ENCODE results near the gene USP46.

USP46 gene

DNA sequence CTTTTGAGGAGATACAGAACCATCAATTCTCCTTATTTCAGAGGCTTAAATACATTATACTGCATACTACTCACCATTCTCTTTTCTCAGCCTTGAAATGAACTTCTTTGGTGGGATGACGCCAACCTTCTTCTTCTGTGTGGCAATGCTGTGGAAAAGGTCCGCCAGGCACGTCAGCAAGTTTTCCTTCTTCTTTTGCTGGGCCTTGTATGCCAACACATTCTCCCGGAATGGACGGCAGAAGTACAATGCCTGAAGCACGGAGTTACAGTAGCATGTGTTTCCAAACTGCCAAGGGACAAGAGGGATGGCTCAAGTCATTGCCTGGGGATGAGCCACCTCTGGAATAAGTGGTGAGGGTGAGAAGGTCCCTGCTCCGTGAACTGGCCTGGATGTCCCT lies 31.2 kb downstream of the USP46 start:
- Histone ChIP-seq H2BK15ac (replicated peaks; ENCODE audit: low read depth) (no peak overlapping the region), H2BK120ac (ENCODE audit: low read depth, low read length) (no peak overlapping the region), H3K23ac (ENCODE audit: low read length) (no peak overlapping the region), H3K4me1 (ENCODE audit: control insufficient read depth, low read depth, low read length) (no peaks in the 10 kb centered on the region), H3K4me2 (ENCODE audit: low read length) (no peak overlapping the region), H3K18ac (ENCODE audit: low read length) (no peak overlapping the region), H3K4ac (ENCODE audit: low read depth, low read length) (no peak overlapping the region), H3K79me2 (ENCODE audit: control insufficient read depth, insufficient read depth, low read length) (peaks cover 10% of the 10 kb centered on the region), H3K79me1 (ENCODE audit: low read length) (peaks cover 12% of the 10 kb centered on the region), H2AK5ac (ENCODE audit: low read length) (no peak overlapping the region), H4K8ac (ENCODE audit: low read depth, low read length) (no peak overlapping the region), H2BK5ac (ENCODE audit: low read length) (no peak overlapping the region), H3K27me3 (ENCODE audit: insufficient read depth, low read length, poor library complexity) (no peaks in the 10 kb centered on the region), H3K27ac (ENCODE audit: low read depth, low read length) (no peak overlapping the region), H3K9ac (ENCODE audit: low read length) (no peak overlapping the region), H3K36me3 (ENCODE audit: control insufficient read depth, insufficient read depth, low read length) (peaks cover 3% of the 10 kb centered on the region), H3K56ac (ENCODE audit: low read length) (no peak overlapping the region), H4K5ac (ENCODE audit: low read length) (no peak overlapping the region), H3K4me3 (ENCODE audit: low read length) (no peak overlapping the region)
- no peak for DNase-seq
- WGBS (ENCODE audit: extremely low coverage, insufficient coverage, low lambda C conversion rate) = no CpG with 5 or more reads among the region's 7 CpGs

GRCh38 chr4:52625216-52625615 lies 33.9 kb downstream of the USP46 start:
- H3K36me3 ChIP-seq (ENCODE audit: control insufficient read depth, insufficient read depth, low read length) = peaks cover 3% of the 10 kb centered on the region
- no peak overlapping the region for H2BK15ac ChIP-seq (replicated peaks; ENCODE audit: low read depth)
- no peak overlapping the region for H3K56ac ChIP-seq (ENCODE audit: low read length)
- no peak overlapping the region for H2BK120ac ChIP-seq (ENCODE audit: low read depth, low read length)
- H3K27ac ChIP-seq (ENCODE audit: low read depth, low read length) = no peak overlapping the region
- no peak overlapping the region for H3K18ac ChIP-seq (ENCODE audit: low read length)
- no peak for DNase-seq
- H3K79me2 ChIP-seq (ENCODE audit: control insufficient read depth, insufficient read depth, low read length) = no peaks in the 10 kb centered on the region
- H3K79me1 ChIP-seq (ENCODE audit: low read length) = peaks cover 7% of the 10 kb centered on the region
- no CpG with 5 or more reads among the region's 1 CpG for WGBS (ENCODE audit: extremely low coverage, insufficient coverage, low lambda C conversion rate)
- no peak overlapping the region for H3K23ac ChIP-seq (ENCODE audit: low read length)
- no peak overlapping the region for H4K5ac ChIP-seq (ENCODE audit: low read length)
- no peak overlapping the region for H3K4ac ChIP-seq (ENCODE audit: low read depth, low read length)
- H4K8ac ChIP-seq (ENCODE audit: low read depth, low read length) = no peak overlapping the region
- H3K4me1 ChIP-seq (ENCODE audit: control insufficient read depth, low read depth, low read length) = no peaks in the 10 kb centered on the region
- H3K4me3 ChIP-seq (ENCODE audit: low read length) = no peak overlapping the region
- no peak overlapping the region for H3K9ac ChIP-seq (ENCODE audit: low read length)
- no peak overlapping the region for H2AK5ac ChIP-seq (ENCODE audit: low read length)
- H3K4me2 ChIP-seq (ENCODE audit: low read length) = no peak overlapping the region
- no peaks in the 10 kb centered on the region for H3K27me3 ChIP-seq (ENCODE audit: insufficient read depth, low read length, poor library complexity)
- no peak overlapping the region for H2BK5ac ChIP-seq (ENCODE audit: low read length)

DNA sequence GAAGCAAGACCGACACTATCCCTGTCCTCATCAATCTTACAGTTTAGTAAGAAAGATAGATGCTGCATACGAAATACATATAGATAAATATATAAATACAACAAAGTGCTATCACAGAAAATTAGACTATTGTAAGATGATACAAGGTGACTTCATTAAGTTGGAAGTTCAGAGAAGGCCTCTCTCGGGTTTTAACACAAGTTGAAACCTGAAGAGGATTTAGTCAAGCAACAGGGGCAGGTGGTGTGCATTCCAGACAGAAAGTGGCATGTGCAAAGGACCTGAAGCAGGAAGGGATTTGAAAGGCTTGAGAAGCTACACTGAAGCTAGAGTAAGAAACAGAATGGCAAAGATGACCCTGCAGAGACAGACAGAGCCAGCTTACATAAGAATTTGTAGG lies 36.5 kb downstream of the USP46 start:
- no peak overlapping the region for H2BK15ac ChIP-seq (replicated peaks; ENCODE audit: low read depth)
- no peak for DNase-seq
- no peaks in the 10 kb centered on the region for H3K79me2 ChIP-seq (ENCODE audit: control insufficient read depth, insufficient read depth, low read length)
- H4K5ac ChIP-seq (ENCODE audit: low read length) = no peak overlapping the region
- H2BK5ac ChIP-seq (ENCODE audit: low read length) = no peak overlapping the region
- H4K8ac ChIP-seq (ENCODE audit: low read depth, low read length) = no peak overlapping the region
- H3K27ac ChIP-seq (ENCODE audit: low read depth, low read length) = no peak overlapping the region
- no peak overlapping the region for H3K18ac ChIP-seq (ENCODE audit: low read length)
- no peak overlapping the region for H3K23ac ChIP-seq (ENCODE audit: low read length)
- no peak overlapping the region for H2BK120ac ChIP-seq (ENCODE audit: low read depth, low read length)
- no peaks in the 10 kb centered on the region for H3K27me3 ChIP-seq (ENCODE audit: insufficient read depth, low read length, poor library complexity)
- no peak overlapping the region for H2AK5ac ChIP-seq (ENCODE audit: low read length)
- no peak overlapping the region for H3K4me3 ChIP-seq (ENCODE audit: low read length)
- H3K56ac ChIP-seq (ENCODE audit: low read length) = no peak overlapping the region
- H3K4me2 ChIP-seq (ENCODE audit: low read length) = no peak overlapping the region
- no CpG with 5 or more reads among the region's 3 CpGs for WGBS (ENCODE audit: extremely low coverage, insufficient coverage, low lambda C conversion rate)
- H3K36me3 ChIP-seq (ENCODE audit: control insufficient read depth, insufficient read depth, low read length) = peaks cover 3% of the 10 kb centered on the region
- peaks cover 4% of the 10 kb centered on the region for H3K79me1 ChIP-seq (ENCODE audit: low read length)
- H3K9ac ChIP-seq (ENCODE audit: low read length) = no peak overlapping the region
- H3K4me1 ChIP-seq (ENCODE audit: control insufficient read depth, low read depth, low read length) = no peaks in the 10 kb centered on the region
- no peak overlapping the region for H3K4ac ChIP-seq (ENCODE audit: low read depth, low read length)

DNA sequence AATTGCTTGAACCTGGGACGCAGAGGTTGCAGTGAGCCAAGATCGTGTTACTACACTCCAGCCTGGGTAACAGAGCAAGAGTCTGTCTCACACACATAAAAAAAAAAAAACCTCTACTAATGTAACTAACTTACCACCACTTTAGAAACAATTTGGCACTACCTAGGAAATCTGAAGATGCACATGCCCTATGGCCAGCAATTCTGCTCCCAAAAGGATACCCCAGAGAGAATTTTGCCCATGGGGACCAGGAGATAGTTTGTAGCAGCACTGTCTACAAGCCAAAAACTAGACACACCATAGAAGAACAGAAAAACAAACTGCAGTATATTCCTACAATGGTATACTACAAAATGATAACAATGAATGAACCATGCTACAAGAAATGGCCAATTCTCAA lies 37.5 kb downstream of the USP46 start:
- H3K79me1 ChIP-seq (ENCODE audit: low read length) = peaks cover 4% of the 10 kb centered on the region
- no peak overlapping the region for H3K4ac ChIP-seq (ENCODE audit: low read depth, low read length)
- H3K4me3 ChIP-seq (ENCODE audit: low read length) = no peak overlapping the region
- no CpG with 5 or more reads among the region's 2 CpGs for WGBS (ENCODE audit: extremely low coverage, insufficient coverage, low lambda C conversion rate)
- no peak overlapping the region for H3K56ac ChIP-seq (ENCODE audit: low read length)
- peaks cover 3% of the 10 kb centered on the region for H3K36me3 ChIP-seq (ENCODE audit: control insufficient read depth, insufficient read depth, low read length)
- no peak overlapping the region for H2BK120ac ChIP-seq (ENCODE audit: low read depth, low read length)
- no peak overlapping the region for H2BK15ac ChIP-seq (replicated peaks; ENCODE audit: low read depth)
- H4K8ac ChIP-seq (ENCODE audit: low read depth, low read length) = no peak overlapping the region
- DNase-seq = no peak
- H3K27ac ChIP-seq (ENCODE audit: low read depth, low read length) = no peak overlapping the region
- H3K9ac ChIP-seq (ENCODE audit: low read length) = no peak overlapping the region
- H3K27me3 ChIP-seq (ENCODE audit: insufficient read depth, low read length, poor library complexity) = no peaks in the 10 kb centered on the region
- H2BK5ac ChIP-seq (ENCODE audit: low read length) = no peak overlapping the region
- no peak overlapping the region for H3K4me2 ChIP-seq (ENCODE audit: low read length)
- no peak overlapping the region for H4K5ac ChIP-seq (ENCODE audit: low read length)
- no peaks in the 10 kb centered on the region for H3K4me1 ChIP-seq (ENCODE audit: control insufficient read depth, low read depth, low read length)
- no peak overlapping the region for H3K18ac ChIP-seq (ENCODE audit: low read length)
- H3K23ac ChIP-seq (ENCODE audit: low read length) = no peak overlapping the region
- H2AK5ac ChIP-seq (ENCODE audit: low read length) = no peak overlapping the region
- no peaks in the 10 kb centered on the region for H3K79me2 ChIP-seq (ENCODE audit: control insufficient read depth, insufficient read depth, low read length)

GRCh38 chr4:52619591-52619931 lies 39.5 kb downstream of the USP46 start:
- Histone ChIP-seq H3K79me1 (ENCODE audit: low read length) (peaks cover 2% of the 10 kb centered on the region), H2BK5ac (ENCODE audit: low read length) (no peak overlapping the region), H2BK120ac (ENCODE audit: low read depth, low read length) (no peak overlapping the region), H3K36me3 (ENCODE audit: control insufficient read depth, insufficient read depth, low read length) (no peaks in the 10 kb centered on the region), H3K9ac (ENCODE audit: low read length) (no peak overlapping the region), H3K23ac (ENCODE audit: low read length) (no peak overlapping the region), H3K18ac (ENCODE audit: low read length) (no peak overlapping the region), H2BK15ac (replicated peaks; ENCODE audit: low read depth) (no peak overlapping the region), H3K4me2 (ENCODE audit: low read length) (no peak overlapping the region), H3K56ac (ENCODE audit: low read length) (no peak overlapping the region), H3K79me2 (ENCODE audit: control insufficient read depth, insufficient read depth, low read length) (no peaks in the 10 kb centered on the region), H3K4me1 (ENCODE audit: control insufficient read depth, low read depth, low read length) (no peaks in the 10 kb centered on the region), H4K5ac (ENCODE audit: low read length) (no peak overlapping the region), H3K27ac (ENCODE audit: low read depth, low read length) (no peak overlapping the region), H3K27me3 (ENCODE audit: insufficient read depth, low read length, poor library complexity) (no peaks in the 10 kb centered on the region), H2AK5ac (ENCODE audit: low read length) (no peak overlapping the region), H3K4ac (ENCODE audit: low read depth, low read length) (no peak overlapping the region), H3K4me3 (ENCODE audit: low read length) (no peak overlapping the region), H4K8ac (ENCODE audit: low read depth, low read length) (no peak overlapping the region)
- DNase-seq = no peak
- WGBS (ENCODE audit: extremely low coverage, insufficient coverage, low lambda C conversion rate) = no CpG with 5 or more reads among the region's 2 CpGs

DNA sequence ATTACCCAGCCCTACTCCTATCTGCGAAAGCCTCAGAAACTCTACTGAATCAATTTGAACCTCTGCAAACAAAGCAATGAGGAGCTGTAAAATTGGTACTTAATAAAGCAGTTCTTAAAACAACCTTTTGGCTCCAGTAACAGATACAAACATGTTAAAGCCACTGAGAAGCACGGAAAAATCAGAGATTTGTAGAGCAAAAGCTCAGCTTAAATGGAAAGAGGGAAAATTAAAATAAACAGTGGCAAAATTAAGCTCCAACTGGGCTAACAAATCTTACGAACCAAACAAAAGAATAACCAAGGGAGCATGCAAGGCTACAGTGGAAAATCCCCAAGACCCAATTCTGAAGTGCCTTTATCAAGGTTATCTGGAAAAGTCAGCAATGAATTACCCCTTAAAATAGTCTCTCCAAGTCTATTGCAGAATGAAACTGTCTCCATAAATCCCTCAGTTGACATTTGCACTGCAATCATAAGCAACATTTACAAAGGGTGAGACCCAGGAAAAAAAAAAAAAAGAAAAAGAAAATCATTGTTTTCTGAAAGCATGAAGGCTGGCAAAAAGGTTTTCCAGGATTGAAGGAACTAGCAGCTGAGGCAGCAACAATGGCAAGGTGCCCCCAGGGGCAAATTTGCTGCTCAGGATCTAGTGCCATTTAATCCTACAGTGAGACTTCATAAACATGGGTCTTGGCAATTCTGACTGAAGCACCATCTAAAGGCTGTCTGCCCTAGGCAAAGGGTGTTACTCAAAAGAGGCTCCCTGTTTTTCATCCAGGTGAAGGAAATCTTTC lies 40.1 kb downstream of the USP46 start:
- Histone ChIP-seq H3K27me3 (ENCODE audit: insufficient read depth, low read length, poor library complexity) (no peaks in the 10 kb centered on the region), H3K4me2 (ENCODE audit: low read length) (no peak overlapping the region), H2AK5ac (ENCODE audit: low read length) (no peak overlapping the region), H3K9ac (ENCODE audit: low read length) (no peak overlapping the region), H3K27ac (ENCODE audit: low read depth, low read length) (no peak overlapping the region), H3K23ac (ENCODE audit: low read length) (no peak overlapping the region), H2BK15ac (replicated peaks; ENCODE audit: low read depth) (no peak overlapping the region), H3K56ac (ENCODE audit: low read length) (no peak overlapping the region), H3K36me3 (ENCODE audit: control insufficient read depth, insufficient read depth, low read length) (no peaks in the 10 kb centered on the region), H3K4me3 (ENCODE audit: low read length) (no peak overlapping the region), H3K4me1 (ENCODE audit: control insufficient read depth, low read depth, low read length) (no peaks in the 10 kb centered on the region), H4K5ac (ENCODE audit: low read length) (no peak overlapping the region), H3K18ac (ENCODE audit: low read length) (peak overlapping the region; percentile 87), H3K79me1 (ENCODE audit: low read length) (peaks cover 2% of the 10 kb centered on the region), H4K8ac (ENCODE audit: low read depth, low read length) (no peak overlapping the region), H3K79me2 (ENCODE audit: control insufficient read depth, insufficient read depth, low read length) (no peaks in the 10 kb centered on the region), H2BK120ac (ENCODE audit: low read depth, low read length) (no peak overlapping the region), H2BK5ac (ENCODE audit: low read length) (no peak overlapping the region), H3K4ac (ENCODE audit: low read depth, low read length) (peak overlapping the region; percentile 52)
- DNase-seq = peak; percentile 26
- no CpG with 5 or more reads among the region's 3 CpGs for WGBS (ENCODE audit: extremely low coverage, insufficient coverage, low lambda C conversion rate)
